Tibial artery (tissue), 4 donors: ENCODE data around the gene CBX4.

Experiments
- DNase-seq, 2 donors: peaks; one replicate each; pipeline ENCODE4 v3.0.0-alpha.2; 2019
- H3K27ac ChIP-seq, 2 donors: fragments of 200-600 bp; sonication (generic) in 1 of 2; 1 replicate in 1 of 2; 2 replicates in 1 of 2; pipeline ENCODE4 v1.5.1; 2018 to 2019; ENCODE audit warnings: mild to moderate bottlenecking in 1 of 2
- H3K27me3 ChIP-seq, 2 donors: fragments of 200-600 bp; sonication (generic) in 1 of 2; one replicate each; pipeline versions ENCODE4 v1.5.1 to v1.6.0; 2016 to 2019
- H3K36me3 ChIP-seq, 3 donors: fragments of 200-600 bp; sonication (generic) in 2 of 3; one replicate each; pipeline ENCODE4 v1.5.1; 2016 to 2019; ENCODE audit warnings: mild to moderate bottlenecking in 2 of 3
- H3K4me1 ChIP-seq, 4 donors: fragments of 200-600 bp; sonication (generic) in 2 of 4; 1 replicate in 3 of 4; 2 replicates in 1 of 4; pipeline ENCODE4 v1.5.1; 2016 to 2019
- H3K4me3 ChIP-seq, 2 donors: fragments of 200-600 bp; sonication (generic) in 1 of 2; 1 replicate in 1 of 2; 2 replicates in 1 of 2; pipeline ENCODE4 v1.5.1; 2018 to 2019; ENCODE audit warnings: mild to moderate bottlenecking in 2 of 2
- H3K9me3 ChIP-seq, 3 donors: fragments of 200-600 bp; sonication (generic) in 1 of 3; one replicate each; pipeline ENCODE4 v1.5.1; 2016 to 2019
- intact Hi-C: fragments of 100-400 bp; cut with DNase I; formaldehyde crosslinking; loops from one replicate; pipeline ENCODE4 v1.15.0; 2023; ENCODE audit warnings: low total_unique reads
- TF ChIP-seq, protein P1 (sequence below), 2 experiments: fragments of 200-600 bp in 1 of 2; fragments of 450-650 bp in 1 of 2; IDR thresholded peaks; one replicate each; pipeline ENCODE4 v1.5.1; 2017 to 2019; ENCODE audit warnings: antibody characterized with exemption in 2 of 2, mild to moderate bottlenecking in 1 of 2, moderate library complexity in 1 of 2

CBX4 gene

DNA sequence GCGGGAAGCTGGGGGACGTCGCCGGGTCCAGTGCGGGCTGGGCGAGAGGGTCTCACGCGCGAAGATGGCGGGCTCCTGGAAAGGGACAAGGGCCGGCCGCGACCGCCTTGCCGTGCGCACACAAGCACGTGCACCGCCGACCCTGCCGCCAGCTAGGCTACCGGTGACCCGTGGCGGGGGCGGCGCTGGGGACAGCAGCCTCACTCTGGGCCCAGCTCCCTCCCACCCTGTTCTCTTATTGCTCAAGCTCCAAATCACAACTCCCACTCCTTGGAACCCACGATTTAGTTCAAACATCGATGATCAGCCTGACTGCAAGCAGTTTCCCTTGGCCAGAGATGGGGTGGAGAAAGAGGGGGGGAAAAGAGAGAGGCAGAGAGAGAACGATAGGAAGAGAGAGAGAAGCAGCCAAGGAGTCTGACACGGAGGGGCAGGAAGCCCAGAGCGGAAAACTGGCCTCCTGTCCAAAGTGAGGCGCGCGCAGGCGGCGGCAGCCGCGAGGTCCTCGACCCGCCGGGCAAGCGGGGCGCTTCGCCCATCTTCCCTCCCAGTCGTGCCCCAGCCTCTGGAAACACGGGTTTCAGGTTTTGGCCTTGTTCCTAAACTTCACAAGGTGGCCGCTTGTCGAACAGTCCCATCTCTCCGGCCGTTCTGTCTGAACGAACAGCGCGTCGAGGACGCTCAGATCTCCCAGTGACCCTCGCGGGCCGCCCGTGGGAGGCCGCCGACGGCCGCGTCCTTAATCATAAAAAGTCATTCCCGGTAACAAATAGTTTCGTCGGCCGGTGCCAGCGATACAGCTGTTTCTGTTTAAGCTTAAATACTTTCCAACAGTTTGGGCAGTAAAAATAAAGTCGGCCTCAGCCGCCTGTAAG, 40.7 kb downstream of the CBX4 start:
- TF ChIP-seq, protein P1, sequence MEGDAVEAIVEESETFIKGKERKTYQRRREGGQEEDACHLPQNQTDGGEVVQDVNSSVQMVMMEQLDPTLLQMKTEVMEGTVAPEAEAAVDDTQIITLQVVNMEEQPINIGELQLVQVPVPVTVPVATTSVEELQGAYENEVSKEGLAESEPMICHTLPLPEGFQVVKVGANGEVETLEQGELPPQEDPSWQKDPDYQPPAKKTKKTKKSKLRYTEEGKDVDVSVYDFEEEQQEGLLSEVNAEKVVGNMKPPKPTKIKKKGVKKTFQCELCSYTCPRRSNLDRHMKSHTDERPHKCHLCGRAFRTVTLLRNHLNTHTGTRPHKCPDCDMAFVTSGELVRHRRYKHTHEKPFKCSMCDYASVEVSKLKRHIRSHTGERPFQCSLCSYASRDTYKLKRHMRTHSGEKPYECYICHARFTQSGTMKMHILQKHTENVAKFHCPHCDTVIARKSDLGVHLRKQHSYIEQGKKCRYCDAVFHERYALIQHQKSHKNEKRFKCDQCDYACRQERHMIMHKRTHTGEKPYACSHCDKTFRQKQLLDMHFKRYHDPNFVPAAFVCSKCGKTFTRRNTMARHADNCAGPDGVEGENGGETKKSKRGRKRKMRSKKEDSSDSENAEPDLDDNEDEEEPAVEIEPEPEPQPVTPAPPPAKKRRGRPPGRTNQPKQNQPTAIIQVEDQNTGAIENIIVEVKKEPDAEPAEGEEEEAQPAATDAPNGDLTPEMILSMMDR (IDR thresholded peaks at IDR 0.05) = no peak
- H3K27me3 ChIP-seq = peaks cover 38 to 75% of the 10 kb centered on the region in 2 donors

DNA sequence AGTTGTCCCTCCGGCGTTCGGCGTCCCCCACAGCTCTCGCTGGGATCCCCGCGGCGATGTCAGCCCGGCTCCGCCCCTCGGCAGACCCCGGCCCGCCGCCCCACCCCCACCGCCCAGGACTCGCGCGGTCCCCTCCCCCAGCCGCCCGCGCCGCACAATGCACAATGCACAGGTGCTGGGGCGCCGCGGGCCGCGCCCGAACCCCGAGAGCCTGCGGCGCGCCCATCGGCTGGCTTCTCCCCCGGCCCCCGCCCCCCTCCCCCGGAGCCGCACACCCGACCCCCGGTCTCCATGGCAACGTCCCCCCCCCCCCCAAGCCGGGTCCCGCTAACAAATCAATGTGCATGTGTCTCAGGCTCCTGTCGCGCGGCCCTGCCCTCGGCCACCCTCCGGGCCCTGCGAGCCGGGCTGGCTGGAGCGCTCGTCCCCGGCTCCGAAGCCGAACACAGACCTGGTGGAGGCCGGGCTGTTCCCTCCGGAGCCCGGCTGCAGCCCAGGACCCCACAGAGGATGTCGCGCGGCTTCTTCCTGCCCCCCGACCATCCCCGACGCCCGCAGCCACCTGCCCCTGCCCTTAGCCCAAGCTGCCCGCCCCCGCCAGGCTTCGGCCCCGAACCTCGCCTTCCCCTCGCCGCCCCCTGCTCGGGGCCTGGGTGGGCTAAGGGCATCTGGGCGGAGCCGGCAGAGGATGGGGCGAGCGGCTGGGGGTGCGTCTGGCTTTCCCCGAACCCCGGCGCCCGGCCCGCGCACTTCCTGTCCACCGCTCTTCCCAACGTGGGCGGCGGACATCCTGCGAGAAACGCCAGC, 41.5 kb downstream of the CBX4 start:
- Histone ChIP-seq H3K27ac (peak overlapping the region; percentile 67 to 73), H3K27me3 (peaks cover 32 to 75% of the 10 kb centered on the region in 2 donors), H3K4me3 (peak overlapping the region; percentile 59 to 63), H3K4me1 (peaks cover 0 to 73% (median 55%) of the 10 kb centered on the region in 4 donors), H3K36me3 (no peaks in the 10 kb centered on the region), H3K9me3 (no peaks in the 10 kb centered on the region)
- TF ChIP-seq, protein P1 (IDR thresholded peaks at IDR 0.05) = no peak
- intact Hi-C loops = loop anchor here (5.0 kb wide), 1 partner anchor 350 kb away; the partner anchor contains the start of gene EIF4A3
- no peak for DNase-seq

More for the DNA sequence above, 40.7 kb downstream of the CBX4 start:
- Histone ChIP-seq H3K9me3 (no peaks in the 10 kb centered on the region), H3K4me1 (peaks cover 0 to 73% (median 49%) of the 10 kb centered on the region in 4 donors), H3K4me3 (peak overlapping the region; percentile 59 to 63), H3K36me3 (no peaks in the 10 kb centered on the region), H3K27ac (peak overlapping the region in 1 of 2 donors; percentile 67)
- DNase-seq = no peak
- intact Hi-C loops = loop anchor here (5.0 kb wide), 1 partner anchor 349 kb away; the partner anchor contains the start of gene EIF4A3

DNA sequence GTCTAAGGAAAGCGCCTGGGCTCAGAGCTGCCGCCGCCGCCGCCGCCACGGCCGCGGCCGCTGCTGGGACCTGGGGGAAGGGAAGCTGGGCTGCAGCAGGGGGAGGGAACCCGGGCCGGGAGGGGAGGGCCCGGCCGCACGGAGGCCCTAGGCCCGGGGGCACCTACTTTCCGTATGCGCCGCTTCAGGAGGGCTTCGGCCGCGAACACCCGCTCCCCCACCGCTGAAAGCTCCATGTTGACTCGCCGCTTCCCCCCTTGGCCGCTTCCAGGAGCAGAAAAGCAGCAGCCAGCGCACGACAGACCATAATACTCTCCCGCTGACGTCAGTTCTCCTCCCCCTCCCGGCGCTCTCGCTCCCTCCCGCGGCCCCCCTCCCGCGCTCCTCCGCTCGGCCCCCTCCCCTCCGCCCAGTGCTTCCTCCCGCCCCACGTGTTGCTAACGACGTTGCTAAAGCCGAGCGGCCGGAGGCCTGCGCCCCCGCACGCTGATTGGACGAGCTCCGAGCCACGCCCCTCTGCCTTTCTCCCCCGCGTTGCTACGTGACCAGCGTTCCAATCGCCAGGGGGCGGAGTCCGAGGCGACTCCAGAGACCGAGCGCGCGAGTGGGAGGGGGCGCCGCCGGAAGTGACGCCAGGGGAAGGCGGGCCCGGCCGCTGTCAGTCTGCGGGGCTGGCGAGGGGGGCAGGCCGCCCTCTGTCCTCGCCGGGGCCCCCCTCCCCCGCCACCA, 42.3 kb downstream of the CBX4 start, which contains the start of gene CBX8:
Gene CBX8 (minus strand): TSS at position 315 of the 729 bp plus-strand sequence. CDS start 79 bp downstream, at position 236.
- no peaks in the 10 kb centered on the region for H3K36me3 ChIP-seq
- DNase-seq = peak; percentile 98 to 99
- intact Hi-C loops = loop anchor here (5.0 kb wide), 1 partner anchor 350 kb away; the partner anchor contains the start of gene EIF4A3
- H3K27ac ChIP-seq = peak within 1 kb of the TSS; percentile 67 to 73
- H3K4me1 ChIP-seq = peaks cover 0 to 76% (median 60%) of the 10 kb centered on the region in 4 donors
- H3K27me3 ChIP-seq = peaks cover 29 to 75% of the 10 kb centered on the region in 2 donors
- H3K9me3 ChIP-seq = no peaks in the 10 kb centered on the region
- H3K4me3 ChIP-seq = peak within 1 kb of the TSS; percentile 59 to 63
- TF ChIP-seq, protein P1 (IDR thresholded peaks at IDR 0.05) = peak in 1 of 2 experiments; percentile 21

DNA sequence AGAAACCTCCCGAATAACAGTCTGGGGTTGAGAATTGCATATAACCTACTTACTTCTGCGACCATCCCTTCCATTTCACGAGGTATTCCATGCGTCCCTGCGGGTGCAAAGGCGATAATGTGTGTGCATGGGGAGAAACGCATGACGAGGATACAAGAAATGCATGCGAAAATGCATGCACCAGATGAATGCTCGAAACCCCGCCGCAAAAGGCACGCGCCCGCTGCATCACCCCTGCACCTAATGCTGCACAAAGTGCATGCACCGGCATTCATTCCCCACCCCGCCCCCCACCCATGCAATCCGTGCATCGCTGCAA, 42.8 kb downstream of the CBX4 start:
- Histone ChIP-seq H3K4me1 (peaks cover 0 to 76% (median 62%) of the 10 kb centered on the region in 4 donors), H3K27ac (peak overlapping the region; percentile 67 to 73), H3K36me3 (no peaks in the 10 kb centered on the region), H3K4me3 (peak overlapping the region; percentile 59 to 63), H3K9me3 (no peaks in the 10 kb centered on the region), H3K27me3 (peaks cover 28 to 75% of the 10 kb centered on the region in 2 donors)
- TF ChIP-seq, protein P1 (IDR thresholded peaks at IDR 0.05) = no peak
- intact Hi-C loops = loop anchor here (5.0 kb wide), 1 partner anchor 351 kb away; the partner anchor contains the start of gene EIF4A3
- DNase-seq = no peak
